Measurements from ENCODE around the gene TRIAP1. TPM values are rescaled to one million over a fixed set of nuclear protein-coding genes. Genes with fewer than 3 reads are reported as not detected.
"Not testable (repeated sequence)": the region's sequence is repeated elsewhere in the genome, so short reads cannot be mapped to it uniquely, and the experiment has no call there.

The TRIAP1 gene
- polyA plus RNA-seq (ENCODE audit: insufficient read length in 3 of 3) = 10 to 100 TPM; 35.0 to 47.6 (median 42.7) TPM
- long read RNA-seq, donor 1, transcript TRIAP1-202 (2 exons, 1,182 nt) = major isoform, 23 of 23 reads
- long read RNA-seq, donor 1, partial matches to known transcripts = 0 of 23 reads
- long read RNA-seq, donor 1, other reads (novel, unspliced or antisense) = 0 of 23 reads
- long read RNA-seq, donor 2, transcript TRIAP1-202 (2 exons, 1,182 nt) = major isoform, 6 of 6 reads
- long read RNA-seq, donor 2, partial matches to known transcripts = 0 of 6 reads
- long read RNA-seq, donor 2, other reads (novel, unspliced or antisense) = 0 of 6 reads
- long read RNA-seq, donor 3, transcript TRIAP1-202 (2 exons, 1,182 nt) = major isoform, 18 of 18 reads
- long read RNA-seq, donor 3, partial matches to known transcripts = 0 of 18 reads
- long read RNA-seq, donor 3, other reads (novel, unspliced or antisense) = 0 of 18 reads
- long read RNA-seq, donor 4, transcript TRIAP1-202 (2 exons, 1,182 nt) = major isoform, 19 of 19 reads
- long read RNA-seq, donor 4, partial matches to known transcripts = 0 of 19 reads
- long read RNA-seq, donor 4, other reads (novel, unspliced or antisense) = 0 of 19 reads
- long read RNA-seq, donor 5 = 0 reads
- long read RNA-seq, donor 6, transcript TRIAP1-202 (2 exons, 1,182 nt) = major isoform, 15 of 31 reads
- long read RNA-seq, donor 6, partial matches to known transcripts = 0 of 31 reads
- long read RNA-seq, donor 6, other reads (novel, unspliced or antisense) = 16 of 31 reads
- long read RNA-seq, donor 7, transcript TRIAP1-202 (2 exons, 1,182 nt) = major isoform, 24 of 24 reads
- long read RNA-seq, donor 7, partial matches to known transcripts = 0 of 24 reads
- long read RNA-seq, donor 7, other reads (novel, unspliced or antisense) = 0 of 24 reads
- long read RNA-seq, donor 8, transcript TRIAP1-202 (2 exons, 1,182 nt) = major isoform, 26 of 26 reads
- long read RNA-seq, donor 8, partial matches to known transcripts = 0 of 26 reads
- long read RNA-seq, donor 8, other reads (novel, unspliced or antisense) = 0 of 26 reads
- long read RNA-seq, donor 9, transcript TRIAP1-202 (2 exons, 1,182 nt) = major isoform, 10 of 12 reads
- long read RNA-seq, donor 9, partial matches to known transcripts = 0 of 12 reads
- long read RNA-seq, donor 9, other reads (novel, unspliced or antisense) = 0 of 12 reads
- long read RNA-seq, donor 10, transcript TRIAP1-202 (2 exons, 1,182 nt) = major isoform, 24 of 24 reads
- long read RNA-seq, donor 10, partial matches to known transcripts = 0 of 24 reads
- long read RNA-seq, donor 10, other reads (novel, unspliced or antisense) = 0 of 24 reads
- long read RNA-seq, donor 11, transcript TRIAP1-202 (2 exons, 1,182 nt) = major isoform, 11 of 11 reads
- long read RNA-seq, donor 11, partial matches to known transcripts = 0 of 11 reads
- long read RNA-seq, donor 11, other reads (novel, unspliced or antisense) = 0 of 11 reads
- long read RNA-seq, donor 12, partial matches to known transcripts = 0 of 4 reads
- long read RNA-seq, donor 12, other reads (novel, unspliced or antisense) = 0 of 4 reads
- long read RNA-seq, donor 13 = 0 reads
- long read RNA-seq, donor 14, transcript TRIAP1-202 (2 exons, 1,182 nt) = major isoform, 24 of 24 reads
- long read RNA-seq, donor 14, partial matches to known transcripts = 0 of 24 reads
- long read RNA-seq, donor 14, other reads (novel, unspliced or antisense) = 0 of 24 reads
- long read RNA-seq, donor 15, transcript TRIAP1-202 (2 exons, 1,182 nt) = major isoform, 8 of 8 reads
- long read RNA-seq, donor 15, partial matches to known transcripts = 0 of 8 reads
- long read RNA-seq, donor 15, other reads (novel, unspliced or antisense) = 0 of 8 reads
- long read RNA-seq, donor 16, transcript TRIAP1-202 (2 exons, 1,182 nt) = major isoform, 54 of 54 reads
- long read RNA-seq, donor 16, partial matches to known transcripts = 0 of 54 reads
- long read RNA-seq, donor 16, other reads (novel, unspliced or antisense) = 0 of 54 reads

- peak in 9 of 11 donors; percentile 78 to 90 (median 86) for DNase-seq (ENCODE audit: extremely low read depth in 1 of 11, low read depth in 9 of 11, low spot score in 4 of 11)
These were observed at the start of gene TRIAP1, which contains the start of gene GATC for GRCh38 chr12:120445911-120446843. TRIAP1 (minus strand) TSS chr12:120446384; CDS start chr12:120446372, 12 bp downstream. GATC (plus strand) TSS chr12:120446444; CDS start chr12:120446481, 37 bp downstream.

DNA sequence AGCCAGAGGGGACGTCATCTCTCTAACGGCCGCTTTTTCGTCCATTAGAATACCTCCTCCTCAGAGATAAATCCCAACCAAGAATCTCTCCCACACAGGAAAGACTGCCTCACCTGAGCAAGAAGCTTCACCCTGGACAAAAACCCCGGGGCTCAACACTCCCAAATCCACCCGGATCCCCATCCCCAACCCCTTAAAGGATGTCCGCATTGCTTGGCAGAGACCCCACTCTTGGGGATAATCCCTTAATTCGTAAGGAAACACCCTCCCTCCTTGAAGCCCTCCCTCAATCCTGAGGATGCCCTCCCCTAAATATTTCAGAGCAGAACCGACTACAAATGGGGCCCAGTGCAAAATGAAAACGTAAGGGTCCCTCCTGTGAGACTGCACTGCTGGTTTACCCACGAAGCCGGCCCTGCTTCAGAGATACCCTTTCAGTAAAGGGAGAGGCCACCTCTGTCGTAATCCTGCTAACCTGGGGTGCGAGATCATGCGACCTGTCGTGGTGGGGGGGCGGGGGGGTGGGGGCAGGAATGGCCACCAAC, 49.1 kb upstream of the TRIAP1 start:
- no peak for DNase-seq (ENCODE audit: extremely low read depth in 1 of 11, low read depth in 9 of 11, low spot score in 4 of 11)

GRCh38 chr12:120490833-120491512, 44.8 kb upstream of the TRIAP1 start:
- no peak for DNase-seq (ENCODE audit: extremely low read depth in 1 of 11, low read depth in 9 of 11, low spot score in 4 of 11)

GRCh38 chr12:120490325-120490724, 44.1 kb upstream of the TRIAP1 start:
- DNase-seq (ENCODE audit: extremely low read depth in 1 of 11, low read depth in 9 of 11, low spot score in 4 of 11) = no peak

DNA sequence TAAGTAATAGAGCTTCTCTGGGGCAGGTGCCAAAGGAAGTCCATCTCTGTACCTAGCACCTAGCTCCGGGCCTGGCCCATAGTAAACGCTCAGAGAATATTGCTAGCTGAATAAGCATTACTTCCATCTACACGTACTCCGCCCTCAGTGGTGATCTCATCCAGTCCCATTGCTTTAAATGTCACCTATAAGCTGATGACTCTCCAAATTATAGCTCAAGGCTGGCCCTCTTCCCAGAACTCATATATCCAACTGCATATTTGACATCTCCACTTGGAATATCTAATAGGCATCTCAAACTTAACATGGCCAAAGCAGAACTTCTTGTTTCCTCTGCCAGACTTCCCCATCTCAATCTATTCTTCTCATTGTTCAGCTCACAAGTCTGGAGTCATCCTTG, 42.8 kb upstream of the TRIAP1 start:
- DNase-seq (ENCODE audit: extremely low read depth in 1 of 11, low read depth in 9 of 11, low spot score in 4 of 11) = no peak

DNA sequence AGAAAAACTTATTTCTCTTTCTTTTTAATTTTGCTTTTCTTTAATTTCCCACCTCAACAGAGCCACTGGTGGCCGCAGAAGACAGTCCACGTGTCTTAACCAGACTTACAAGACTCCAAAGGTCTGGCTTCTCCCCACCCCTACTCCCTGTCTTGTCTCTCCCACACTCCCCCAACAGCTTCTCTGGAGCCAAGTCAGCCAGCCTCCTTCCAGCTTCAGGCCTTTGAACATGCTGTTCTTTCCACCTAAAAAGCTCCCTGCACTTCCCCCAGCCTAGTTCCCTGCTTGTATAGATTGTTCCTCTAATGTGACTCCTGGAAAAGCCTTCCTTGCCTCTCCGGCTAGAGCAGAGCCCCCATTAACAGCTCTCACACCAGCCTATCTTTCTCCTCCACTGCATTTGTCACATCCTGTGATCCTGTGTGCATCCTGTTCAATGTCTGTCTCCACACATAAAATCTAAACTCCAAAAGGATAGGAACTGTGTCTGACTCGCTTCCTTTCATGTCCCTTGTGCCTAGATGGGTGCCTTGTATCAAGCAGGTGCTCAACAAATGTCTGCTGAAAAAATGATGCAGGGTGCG, 42.0 kb upstream of the TRIAP1 start:
- no peak for DNase-seq (ENCODE audit: extremely low read depth in 1 of 11, low read depth in 9 of 11, low spot score in 4 of 11)

DNA sequence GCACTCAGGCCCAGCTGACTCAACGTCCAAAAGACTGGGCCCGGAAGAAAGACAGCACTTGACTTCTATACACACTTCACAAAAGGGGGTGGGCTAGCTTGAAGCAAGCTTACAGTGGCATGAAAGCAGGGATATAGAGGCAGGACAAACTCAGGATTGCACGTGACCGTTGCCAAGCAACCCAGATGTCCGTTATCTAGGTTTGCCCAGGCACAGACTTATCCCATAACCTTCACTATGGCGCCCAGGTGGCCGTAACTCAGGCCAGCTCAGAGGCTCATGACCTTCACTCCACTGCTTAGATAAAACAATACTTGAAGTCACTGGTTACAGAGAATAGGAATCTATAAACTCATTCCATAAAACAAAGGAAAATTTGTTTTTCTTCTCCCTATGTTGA, 41.4 kb upstream of the TRIAP1 start:
- DNase-seq (ENCODE audit: extremely low read depth in 1 of 11, low read depth in 9 of 11, low spot score in 4 of 11) = not testable (repeated sequence)

DNA sequence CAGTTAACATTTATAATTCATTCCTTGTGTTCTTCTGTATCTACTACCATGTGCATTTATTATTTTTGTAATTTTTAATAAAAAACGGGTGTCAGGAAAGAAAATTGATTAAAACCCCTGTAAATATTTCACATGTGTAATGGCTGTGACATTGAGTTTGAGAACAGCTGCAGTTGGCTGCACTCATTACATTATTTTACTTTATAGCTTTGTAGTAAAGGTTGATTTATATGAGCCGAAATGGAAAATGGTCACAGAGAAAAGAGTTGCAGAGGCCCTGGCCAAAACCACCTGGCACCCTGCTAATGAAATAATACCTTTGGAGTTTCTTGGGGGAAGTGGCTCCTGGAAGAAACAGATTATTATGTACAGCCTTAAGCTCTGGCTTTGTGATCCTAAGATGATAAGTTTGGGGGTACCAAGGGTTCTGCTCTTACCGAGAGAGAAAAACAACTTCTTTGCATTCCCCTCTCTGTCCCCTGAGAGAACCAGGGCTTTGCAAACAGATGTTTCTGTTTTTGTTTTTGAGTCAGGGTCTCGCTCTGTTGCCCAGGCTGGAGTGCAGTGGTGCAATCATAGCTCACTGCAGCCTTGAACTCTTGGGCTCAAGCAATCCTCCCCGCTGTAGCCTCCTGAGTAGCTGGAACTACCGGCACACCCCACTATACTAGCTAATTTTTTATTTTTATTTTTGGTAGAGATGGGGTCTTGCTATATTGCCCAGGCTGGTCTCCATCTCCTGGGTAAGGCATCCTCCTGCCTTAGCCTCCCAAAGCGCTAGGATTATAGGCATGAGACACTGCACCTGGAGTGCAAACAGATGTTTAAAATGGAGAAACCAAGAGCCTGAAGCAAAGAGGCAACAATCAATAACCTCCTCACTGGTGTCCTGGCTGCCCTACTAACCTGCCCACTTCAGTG, 40.0 kb upstream of the TRIAP1 start:
- DNase-seq (ENCODE audit: extremely low read depth in 1 of 11, low read depth in 9 of 11, low spot score in 4 of 11) = no peak

DNA sequence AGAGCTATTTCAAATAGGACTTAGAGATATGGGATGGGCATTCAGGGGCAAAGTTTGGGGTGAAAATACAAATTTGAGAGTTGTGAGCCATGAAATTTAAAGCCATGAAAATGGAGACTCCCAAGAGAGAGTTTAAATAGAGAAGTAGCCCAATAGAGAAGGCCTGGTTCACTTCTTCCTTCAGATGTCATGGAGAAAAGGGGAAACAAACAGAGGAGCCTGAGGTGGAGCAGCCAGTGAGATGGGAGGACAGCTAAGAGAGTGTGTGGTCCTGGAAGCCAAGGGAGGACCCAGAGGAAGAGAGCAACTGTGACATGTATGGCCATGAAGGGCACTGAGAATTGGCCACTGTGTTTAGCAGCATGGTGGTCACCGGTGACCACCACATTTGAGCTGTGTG, 37.4 kb upstream of the TRIAP1 start:
- DNase-seq (ENCODE audit: extremely low read depth in 1 of 11, low read depth in 9 of 11, low spot score in 4 of 11) = no peak

DNA sequence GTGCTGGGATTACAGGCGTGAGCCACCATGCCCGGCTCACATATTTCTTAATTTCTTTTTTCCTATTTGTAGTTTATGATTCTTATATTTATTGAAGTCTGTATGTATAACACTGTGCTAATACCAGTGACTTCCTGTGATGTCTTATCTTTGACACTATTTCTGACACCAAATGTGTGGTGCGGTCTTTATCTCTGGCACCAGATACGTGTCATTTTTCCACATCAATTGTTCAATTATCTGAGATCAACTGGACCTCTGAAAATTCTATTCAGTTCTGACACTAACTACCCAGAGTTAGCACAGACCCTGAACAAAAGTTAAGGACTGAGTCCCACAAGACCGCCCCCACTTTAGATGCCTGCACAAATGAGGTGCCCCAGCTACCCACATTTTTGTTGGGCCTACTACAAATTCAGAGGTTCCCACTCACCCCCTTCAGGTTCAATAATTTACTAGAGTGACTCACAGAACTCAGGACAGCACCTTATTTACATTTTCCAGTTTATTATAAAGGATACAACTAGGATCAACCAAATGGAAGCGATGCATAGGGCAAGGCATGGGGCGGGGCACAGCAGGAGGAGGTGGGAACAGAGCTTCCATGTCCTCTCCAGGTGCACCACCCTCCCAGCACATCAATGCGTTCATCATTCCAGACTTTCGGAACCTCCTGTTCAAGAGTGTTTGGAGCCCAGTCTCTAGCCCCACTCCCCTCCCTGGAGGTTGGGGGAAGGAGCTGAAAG, 35.0 kb upstream of the TRIAP1 start:
- no peak for DNase-seq (ENCODE audit: extremely low read depth in 1 of 11, low read depth in 9 of 11, low spot score in 4 of 11)

DNA sequence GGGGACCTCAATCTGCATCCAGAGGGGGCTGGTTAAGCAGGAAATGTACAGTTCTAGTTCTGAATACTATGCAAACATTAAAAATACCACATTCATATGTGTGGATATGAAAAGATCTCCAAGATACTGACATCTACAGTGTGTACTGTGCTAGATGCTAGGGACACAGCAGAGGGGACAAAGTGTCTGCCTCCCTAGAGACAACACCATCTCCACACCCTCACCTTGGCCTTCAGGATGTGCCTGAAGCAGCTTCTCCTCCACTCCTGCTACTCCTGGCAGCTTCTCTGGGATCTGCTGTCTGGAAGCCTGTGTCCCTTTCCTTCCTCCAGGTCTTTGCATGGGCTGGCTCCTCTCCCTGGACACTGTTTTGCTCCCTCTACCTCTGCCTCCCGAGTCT, 34.0 kb upstream of the TRIAP1 start:
- no peak for DNase-seq (ENCODE audit: extremely low read depth in 1 of 11, low read depth in 9 of 11, low spot score in 4 of 11)

GRCh38 chr12:120479458-120479857, 33.3 kb upstream of the TRIAP1 start:
- DNase-seq (ENCODE audit: extremely low read depth in 1 of 11, low read depth in 9 of 11, low spot score in 4 of 11) = no peak

DNA sequence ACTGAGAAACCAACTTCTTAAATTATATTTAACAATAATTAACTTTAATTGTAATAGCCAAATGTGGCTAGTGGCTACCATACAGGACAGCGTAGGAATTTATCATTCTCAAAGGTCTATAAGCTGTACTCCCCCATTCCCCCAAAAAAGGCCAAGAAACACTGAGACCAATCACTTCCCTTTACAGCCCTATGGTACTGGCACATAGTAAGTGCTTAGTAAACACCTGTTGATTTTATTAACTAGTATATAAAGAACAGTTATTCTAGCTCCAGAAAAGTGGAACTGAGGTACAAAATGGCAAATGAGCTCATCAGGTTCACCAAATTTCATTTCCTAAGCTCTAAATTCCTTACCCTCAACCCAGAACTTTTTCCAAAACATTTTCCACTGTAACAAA, 29.5 kb upstream of the TRIAP1 start:
- no peak for DNase-seq (ENCODE audit: extremely low read depth in 1 of 11, low read depth in 9 of 11, low spot score in 4 of 11)

GRCh38 chr12:120474616-120474960, 28.4 kb upstream of the TRIAP1 start:
- DNase-seq (ENCODE audit: extremely low read depth in 1 of 11, low read depth in 9 of 11, low spot score in 4 of 11) = peak in 2 of 11 donors; percentile 13 to 38
